Progenitor cell of endocrine pancreas (in vitro differentiated cells): ENCODE results near the gene THTPA. TPM values are rescaled to one million over a fixed set of nuclear protein-coding genes. Genes with fewer than 3 reads are reported as not detected.

ENCODE experiments used
- DNase-seq: peaks from one replicate; pipeline ENCODE4 v3.0.0; 2021; ENCODE audit warnings: low spot score; ENCODE audit not compliant: unreplicated experiment
- H3K27ac Mint-ChIP-seq: 2 replicates; pipeline ENCODE4 v1.8.0; 2021; ENCODE audit warnings: mild to moderate bottlenecking, moderate library complexity, mixed read lengths
- H3K27me3 Mint-ChIP-seq: 2 replicates; pipeline ENCODE4 v1.8.0; 2021; ENCODE audit warnings: mixed read lengths
- H3K36me3 Mint-ChIP-seq: 2 replicates; pipeline ENCODE4 v1.8.0; 2022; ENCODE audit warnings: mixed read lengths; ENCODE audit not compliant: insufficient read depth
- H3K4me1 Mint-ChIP-seq: 2 replicates; pipeline ENCODE4 v1.8.0; 2021; ENCODE audit warnings: low read depth, mixed read lengths
- H3K4me3 Mint-ChIP-seq: 2 replicates; pipeline ENCODE4 v1.8.0; 2021; ENCODE audit warnings: low read depth, mild to moderate bottlenecking, moderate library complexity, mixed read lengths
- H3K9me3 Mint-ChIP-seq: 2 replicates; pipeline ENCODE4 v1.8.0; 2021; ENCODE audit warnings: low read depth, mixed read lengths
- total RNA-seq: library from RNA; stranded (reverse); gene quantifications from 2 replicates; pipeline ENCODE4 v1.2.1, GENCODE V29; 2021
- TF ChIP-seq, protein P1 (sequence below): fragments of 200-600 bp; sonication (generic); IDR thresholded peaks from one replicate; pipeline ENCODE4 v1.5.0; 2021; ENCODE audit warnings: antibody characterized with exemption, mild to moderate bottlenecking; ENCODE audit not compliant: unreplicated experiment

THTPA gene
- total RNA-seq, 1 donor from 2014 or later = 20.6 TPM

DNA sequence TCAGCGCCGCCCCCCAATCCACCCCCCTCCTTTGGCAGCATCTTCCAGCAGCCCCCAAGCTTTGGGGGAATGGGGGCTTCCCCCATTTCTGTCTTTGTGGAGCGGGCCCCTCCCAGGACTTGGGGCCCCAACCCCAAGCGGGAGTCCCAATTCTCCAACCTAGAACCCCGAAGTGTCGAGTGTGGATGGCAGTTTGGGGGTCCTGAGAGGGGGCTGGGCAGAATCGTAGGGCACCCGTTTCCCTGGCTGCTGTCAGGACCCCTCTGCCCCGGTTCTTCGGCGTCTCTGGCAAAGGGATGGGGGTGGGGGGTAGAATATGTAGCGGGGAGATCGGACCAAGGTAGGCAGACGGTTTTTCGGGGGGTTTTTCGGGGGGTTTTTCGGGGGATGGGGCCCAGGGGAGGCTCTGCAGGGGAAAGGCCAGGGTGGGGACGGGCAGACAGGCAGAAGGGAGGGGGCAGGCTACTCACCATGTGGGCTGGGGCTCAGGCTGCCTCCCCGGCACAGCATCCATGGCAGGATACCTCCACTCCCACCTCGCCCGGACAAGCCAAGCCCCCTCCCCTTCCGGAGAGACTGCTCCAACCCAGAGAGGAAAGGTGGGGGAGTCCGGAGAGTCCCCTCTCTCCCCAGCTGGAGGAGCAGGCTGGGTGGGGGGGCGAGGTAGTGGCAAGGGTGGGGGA lies 21.8 kb downstream of the THTPA start:
- DNase-seq = no peak
- TF ChIP-seq, protein P1, sequence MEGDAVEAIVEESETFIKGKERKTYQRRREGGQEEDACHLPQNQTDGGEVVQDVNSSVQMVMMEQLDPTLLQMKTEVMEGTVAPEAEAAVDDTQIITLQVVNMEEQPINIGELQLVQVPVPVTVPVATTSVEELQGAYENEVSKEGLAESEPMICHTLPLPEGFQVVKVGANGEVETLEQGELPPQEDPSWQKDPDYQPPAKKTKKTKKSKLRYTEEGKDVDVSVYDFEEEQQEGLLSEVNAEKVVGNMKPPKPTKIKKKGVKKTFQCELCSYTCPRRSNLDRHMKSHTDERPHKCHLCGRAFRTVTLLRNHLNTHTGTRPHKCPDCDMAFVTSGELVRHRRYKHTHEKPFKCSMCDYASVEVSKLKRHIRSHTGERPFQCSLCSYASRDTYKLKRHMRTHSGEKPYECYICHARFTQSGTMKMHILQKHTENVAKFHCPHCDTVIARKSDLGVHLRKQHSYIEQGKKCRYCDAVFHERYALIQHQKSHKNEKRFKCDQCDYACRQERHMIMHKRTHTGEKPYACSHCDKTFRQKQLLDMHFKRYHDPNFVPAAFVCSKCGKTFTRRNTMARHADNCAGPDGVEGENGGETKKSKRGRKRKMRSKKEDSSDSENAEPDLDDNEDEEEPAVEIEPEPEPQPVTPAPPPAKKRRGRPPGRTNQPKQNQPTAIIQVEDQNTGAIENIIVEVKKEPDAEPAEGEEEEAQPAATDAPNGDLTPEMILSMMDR = no peak
- Mint-ChIP-seq H3K27me3 (peaks cover 72% of the 10 kb centered on the region), H3K27ac (no peak overlapping the region), H3K36me3 (no peaks in the 10 kb centered on the region), H3K9me3 (no peaks in the 10 kb centered on the region), H3K4me3 (no peak overlapping the region), H3K4me1 (peaks cover 2% of the 10 kb centered on the region)

DNA sequence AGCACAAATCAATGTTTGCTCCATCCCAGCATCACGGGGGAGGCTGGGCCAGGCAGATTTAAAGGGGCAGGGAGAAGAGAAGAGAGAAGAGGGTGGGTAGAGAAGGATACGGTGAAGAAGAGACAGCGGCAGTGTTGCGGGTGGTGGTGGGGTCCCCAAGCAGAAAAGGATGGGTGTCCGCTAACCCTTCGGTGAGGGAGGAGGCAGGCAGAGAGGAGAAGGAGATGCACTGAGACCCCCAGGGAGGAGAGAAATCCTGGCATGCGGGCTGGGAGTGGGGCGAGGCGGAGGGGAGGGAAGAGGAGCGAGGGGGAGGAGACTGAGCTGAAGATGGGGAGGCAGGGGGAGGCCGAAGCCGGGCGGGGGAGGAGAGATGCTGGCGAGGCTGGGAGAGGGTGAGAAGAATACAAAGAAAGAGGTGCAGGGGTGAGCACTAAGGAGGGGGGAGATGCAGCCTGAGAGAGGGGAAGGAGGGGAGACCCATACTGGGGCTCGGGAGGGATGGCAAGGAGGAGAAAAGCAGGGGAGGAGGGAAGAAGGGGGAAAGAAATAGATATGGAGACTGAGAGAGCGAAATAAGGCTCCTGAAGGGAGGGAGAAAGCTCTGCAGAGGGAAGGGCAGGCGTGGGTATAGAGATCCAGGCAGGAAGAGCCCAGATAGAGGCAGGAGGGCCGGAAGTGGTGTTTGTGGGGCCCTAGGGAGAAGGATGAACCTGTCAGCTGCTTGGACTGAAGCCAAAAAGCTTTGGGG lies 22.7 kb downstream of the THTPA start, which contains the start of gene JPH4:
JPH4 (minus strand) TSS at position 231 of the 751 bp plus-strand sequence. CDS start 1,337 bp downstream, outside the sequence.
- no peaks in the 10 kb centered on the region for H3K36me3 Mint-ChIP-seq
- no peak within 1 kb of the TSS for H3K27ac Mint-ChIP-seq
- H3K4me1 Mint-ChIP-seq = peaks cover 2% of the 10 kb centered on the region
- peaks cover 65% of the 10 kb centered on the region for H3K27me3 Mint-ChIP-seq
- TF ChIP-seq, protein P1 = no peak
- no peak for DNase-seq
- H3K4me3 Mint-ChIP-seq = no peak within 1 kb of the TSS
- no peaks in the 10 kb centered on the region for H3K9me3 Mint-ChIP-seq

DNA sequence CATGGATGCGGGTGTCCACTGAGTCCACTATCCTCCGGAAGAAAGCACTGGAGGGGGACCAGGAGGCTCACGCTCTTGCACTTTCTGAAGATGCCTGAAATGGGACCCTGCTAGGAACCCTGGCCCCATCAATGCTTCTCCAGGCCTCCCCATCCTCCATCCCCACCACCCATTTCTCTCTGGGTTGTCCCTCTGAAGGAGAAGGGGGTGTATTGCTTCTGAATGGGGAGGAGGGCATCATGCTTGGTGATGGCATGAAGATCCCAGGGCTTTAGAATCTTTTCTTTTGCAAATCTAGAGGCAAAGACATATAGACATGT lies 23.2 kb downstream of the THTPA start:
- Mint-ChIP-seq H3K36me3 (no peaks in the 10 kb centered on the region), H3K27ac (no peak overlapping the region), H3K27me3 (peaks cover 61% of the 10 kb centered on the region), H3K4me3 (no peak overlapping the region), H3K9me3 (no peaks in the 10 kb centered on the region), H3K4me1 (peaks cover 2% of the 10 kb centered on the region)
- DNase-seq = no peak
- TF ChIP-seq, protein P1 = no peak

DNA sequence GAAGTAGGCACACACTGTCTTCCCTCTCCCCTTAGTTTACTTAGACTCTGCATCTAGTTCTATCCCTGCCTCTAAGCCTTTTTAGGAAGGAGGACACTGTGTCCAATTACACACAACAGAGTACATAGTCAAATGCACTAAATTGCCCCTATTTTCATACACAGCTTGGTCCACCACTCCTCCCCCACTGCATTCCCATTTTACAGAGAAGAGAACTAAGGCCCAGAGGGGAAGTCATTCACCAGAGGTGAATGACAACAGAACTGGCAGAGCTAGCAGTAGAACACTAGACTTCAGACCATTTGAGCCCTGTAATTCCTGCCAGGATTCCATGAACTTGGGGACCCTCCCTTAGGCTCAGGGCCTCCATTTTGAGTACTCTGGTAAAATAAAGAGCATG lies 23.7 kb downstream of the THTPA start:
- Mint-ChIP-seq H3K27ac (no peak overlapping the region), H3K27me3 (peaks cover 57% of the 10 kb centered on the region), H3K9me3 (no peaks in the 10 kb centered on the region), H3K4me3 (no peak overlapping the region), H3K4me1 (peaks cover 2% of the 10 kb centered on the region), H3K36me3 (no peaks in the 10 kb centered on the region)
- no peak for DNase-seq
- TF ChIP-seq, protein P1 = no peak

DNA sequence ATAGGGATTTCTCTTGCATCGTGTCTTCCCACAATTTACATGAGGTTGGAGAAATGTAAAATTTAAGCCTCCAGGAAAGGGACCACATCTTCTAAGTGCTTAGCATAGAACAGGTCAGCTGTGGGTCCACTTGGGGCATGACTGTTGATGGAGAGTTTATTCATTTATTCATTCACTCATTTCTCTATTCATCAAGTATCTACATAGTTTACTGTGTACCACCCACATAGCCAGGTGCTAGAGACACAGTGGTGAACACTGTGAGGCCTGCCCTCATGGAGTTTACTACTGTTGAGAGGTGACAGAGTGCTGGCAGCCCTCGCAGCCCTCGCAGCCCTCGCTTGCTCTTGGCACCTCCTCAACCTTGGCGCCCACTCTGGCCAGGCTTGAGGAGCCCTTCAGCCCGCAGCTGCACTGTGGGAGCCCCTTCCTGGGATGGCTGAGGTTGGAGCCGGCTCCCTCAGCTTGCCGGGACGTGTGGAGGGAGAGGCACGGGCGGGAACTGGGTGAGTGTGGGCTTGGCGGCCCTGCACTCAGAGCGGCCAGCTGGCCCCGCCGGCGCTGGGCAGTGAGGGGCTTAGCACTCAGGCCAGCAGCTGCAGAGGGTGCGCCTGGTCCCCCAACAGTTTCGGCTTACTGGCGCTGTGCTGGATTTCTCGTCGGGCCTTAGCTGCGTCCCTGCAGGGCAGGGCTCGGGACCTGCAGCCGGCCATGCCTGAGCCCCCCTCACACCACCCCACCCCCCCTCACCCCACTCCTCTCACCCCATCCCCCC lies 24.3 kb downstream of the THTPA start:
- peaks cover 2% of the 10 kb centered on the region for H3K4me1 Mint-ChIP-seq
- H3K27me3 Mint-ChIP-seq = peaks cover 51% of the 10 kb centered on the region
- TF ChIP-seq, protein P1 = no peak
- H3K9me3 Mint-ChIP-seq = no peaks in the 10 kb centered on the region
- no peak for DNase-seq
- no peak overlapping the region for H3K4me3 Mint-ChIP-seq
- no peak overlapping the region for H3K27ac Mint-ChIP-seq
- H3K36me3 Mint-ChIP-seq = no peaks in the 10 kb centered on the region
